Gastrocnemius medialis (tissue), 4 donors: Measurements from ENCODE around the gene CBARP.
"Not testable (repeated sequence)": the region's sequence is repeated elsewhere in the genome, so short reads cannot be mapped to it uniquely, and the experiment has no call there.

Experiments
- POLR2A ChIP-seq, 2 donors: fragments of 450-650 bp; IDR thresholded peaks; one replicate each; pipeline ENCODE4 v1.6.1; 2017; ENCODE audit warnings: antibody characterized with exemption in 2 of 2, mild to moderate bottlenecking in 2 of 2, moderate library complexity in 2 of 2
- TF ChIP-seq, protein P1 (sequence below), 5 experiments: fragments of 450-650 bp in 3 of 5; fragments of 200-600 bp in 2 of 5; sonication (generic) in 2 of 5; IDR thresholded peaks in 4 of 5; conservative IDR thresholded peaks in 1 of 5; 1 replicate in 4 of 5; 2 replicates in 1 of 5; pipeline ENCODE4 v1.5.1; 2016 to 2019; ENCODE audit warnings: antibody characterized with exemption in 5 of 5, mild to moderate bottlenecking in 3 of 5, moderate library complexity in 3 of 5

DNA sequence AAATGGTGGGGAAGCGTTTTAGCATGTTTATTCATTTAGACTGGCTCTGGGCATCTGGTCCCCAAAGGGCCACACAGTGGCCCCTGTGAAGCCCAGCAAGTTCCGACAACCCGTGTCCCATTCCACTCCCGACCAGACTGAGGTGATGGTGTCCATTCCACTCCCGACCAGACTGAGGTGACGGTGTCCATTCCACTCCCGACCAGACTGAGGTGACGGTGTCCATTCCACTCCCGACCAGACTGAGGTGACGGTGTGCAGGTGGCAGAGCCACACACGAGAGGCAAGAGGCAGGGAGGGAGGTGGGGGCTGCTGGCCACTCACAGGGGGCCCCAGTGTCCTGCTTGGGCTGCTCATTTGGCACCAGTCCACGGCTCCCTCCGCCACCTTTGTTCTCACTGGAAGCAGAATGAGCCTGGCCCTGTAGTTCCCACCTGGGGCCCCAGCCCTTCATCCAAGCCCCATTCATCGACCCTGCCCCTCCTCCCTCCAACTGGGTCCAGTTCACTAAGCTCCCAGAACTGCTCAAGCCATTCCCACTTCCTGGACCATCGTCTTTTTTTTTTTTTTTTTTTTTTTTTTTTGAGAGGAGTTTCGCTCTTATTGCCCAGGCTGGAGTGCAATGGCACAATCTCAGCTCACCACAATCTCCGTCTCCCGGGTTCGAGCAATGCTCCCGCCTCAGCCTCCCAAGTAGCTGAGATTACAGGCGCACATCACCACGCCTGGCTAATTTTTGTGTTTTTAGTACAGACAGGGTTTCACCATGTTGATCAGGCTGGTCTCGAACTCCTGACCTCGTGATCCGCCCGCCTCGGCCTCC is 8.7 kb upstream of the CBARP start:
- TF ChIP-seq, protein P1, sequence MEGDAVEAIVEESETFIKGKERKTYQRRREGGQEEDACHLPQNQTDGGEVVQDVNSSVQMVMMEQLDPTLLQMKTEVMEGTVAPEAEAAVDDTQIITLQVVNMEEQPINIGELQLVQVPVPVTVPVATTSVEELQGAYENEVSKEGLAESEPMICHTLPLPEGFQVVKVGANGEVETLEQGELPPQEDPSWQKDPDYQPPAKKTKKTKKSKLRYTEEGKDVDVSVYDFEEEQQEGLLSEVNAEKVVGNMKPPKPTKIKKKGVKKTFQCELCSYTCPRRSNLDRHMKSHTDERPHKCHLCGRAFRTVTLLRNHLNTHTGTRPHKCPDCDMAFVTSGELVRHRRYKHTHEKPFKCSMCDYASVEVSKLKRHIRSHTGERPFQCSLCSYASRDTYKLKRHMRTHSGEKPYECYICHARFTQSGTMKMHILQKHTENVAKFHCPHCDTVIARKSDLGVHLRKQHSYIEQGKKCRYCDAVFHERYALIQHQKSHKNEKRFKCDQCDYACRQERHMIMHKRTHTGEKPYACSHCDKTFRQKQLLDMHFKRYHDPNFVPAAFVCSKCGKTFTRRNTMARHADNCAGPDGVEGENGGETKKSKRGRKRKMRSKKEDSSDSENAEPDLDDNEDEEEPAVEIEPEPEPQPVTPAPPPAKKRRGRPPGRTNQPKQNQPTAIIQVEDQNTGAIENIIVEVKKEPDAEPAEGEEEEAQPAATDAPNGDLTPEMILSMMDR (IDR thresholded peaks at IDR 0.05 in 4 of 5, conservative IDR thresholded peaks at IDR 0.05 in 1 of 5), result not testable (repeated sequence)
- TF ChIP-seq POLR2A (IDR thresholded peaks at IDR 0.05), result not testable (repeated sequence)
